ENCODE measurements around the gene CMTM8. TPM values are rescaled to one million over a fixed set of nuclear protein-coding genes. Genes with fewer than 3 reads are reported as not detected.

CMTM8 gene
- total and polyA plus RNA-seq, 2 of the 8 experiments (the other 6 are each of a cell fraction or from before 2014, with no cell fraction given), result 10.5 to 22.4 TPM

GRCh38 chr3:32200490-32200889 lies 38.0 kb upstream of the CMTM8 start:
- Histone ChIP-seq H3K9ac (replicated peaks in 1 of 4; ENCODE audit: extremely low read depth in 1 of 4, low read depth in 3 of 4, low read length in 3 of 4) (no peak overlapping the region), H3K4me2 (ENCODE audit: insufficient read depth in 1 of 2, low read depth in 2 of 2, low read length in 2 of 2) (no peak overlapping the region), H3K36me3 (ENCODE audit: control insufficient read depth in 2 of 4, insufficient read depth in 4 of 4, low read length in 3 of 4) (no peaks in the 10 kb centered on the region), H2BK120ac (replicated peaks; ENCODE audit: low read depth, low read length) (no peak overlapping the region), H3K27me3 (replicated peaks in 1 of 4; ENCODE audit: control insufficient read depth in 3 of 4, extremely low read depth in 1 of 4, insufficient read depth in 3 of 4, low read length in 3 of 4) (no peaks in the 10 kb centered on the region), H4K91ac (replicated peaks; ENCODE audit: insufficient read length, low read length) (no peak overlapping the region), H3K14ac (ENCODE audit: insufficient read length) (no peak overlapping the region), H3K4ac (replicated peaks; ENCODE audit: insufficient read length, low read depth, low read length) (no peak overlapping the region), H3K79me2 (ENCODE audit: control insufficient read depth in 1 of 2, insufficient read depth in 2 of 2, low read length in 2 of 2) (no peaks in the 10 kb centered on the region), H2AK5ac (ENCODE audit: low read depth, low read length) (no peak overlapping the region), H4K5ac (ENCODE audit: insufficient read length, low read depth, low read length) (no peak overlapping the region), H2BK20ac (ENCODE audit: low read length) (no peak overlapping the region), H2AFZ (ENCODE audit: low read length) (no peak overlapping the region), H3K56ac (replicated peaks; ENCODE audit: insufficient read length, low read depth, low read length) (no peak overlapping the region), H2BK5ac (ENCODE audit: low read depth, low read length) (no peak overlapping the region), H2BK15ac (ENCODE audit: low read length) (no peak overlapping the region), H3K23ac (ENCODE audit: insufficient read length) (no peak overlapping the region), H3K9me3 (ENCODE audit: insufficient read depth in 2 of 2, low read depth in 1 of 2, low read length in 1 of 2) (no peaks in the 10 kb centered on the region), H3K27ac (ENCODE audit: low read depth, low read length) (no peak overlapping the region), H4K8ac (ENCODE audit: extremely low read depth, insufficient read depth, low read length) (no peak overlapping the region), H3K4me3 (ENCODE audit: extremely low read depth in 1 of 4, insufficient read depth in 2 of 4, low read depth in 3 of 4, low read length in 4 of 4) (no peak overlapping the region), H3K79me1 (ENCODE audit: low read depth, low read length) (no peaks in the 10 kb centered on the region), H3K18ac (ENCODE audit: extremely low read depth, low read length) (no peak overlapping the region), H4K20me1 (replicated peaks in 1 of 2; ENCODE audit: control insufficient read depth in 1 of 2, insufficient read depth in 2 of 2, low read length in 2 of 2) (no peaks in the 10 kb centered on the region), H2BK12ac (ENCODE audit: low read depth, low read length) (no peak overlapping the region), H3K23me2 (ENCODE audit: low read depth, low read length) (no peaks in the 10 kb centered on the region), H3K4me1 (replicated peaks in 1 of 4; ENCODE audit: control insufficient read depth in 3 of 4, insufficient read depth in 4 of 4, low read length in 3 of 4) (no peaks in the 10 kb centered on the region)
- ChIA-PET CTCF (ENCODE audit: partially characterized antibody) (interaction anchor here (1.1 to 1.9 kb wide), 2 partner anchors 23 to 25 kb away, joined by 4 to 10 read pairs; no protein-coding TSS in a partner anchor), POLR2A (ENCODE audit: partially characterized antibody) (no interaction called here)
- DNase-seq (ENCODE audit: low read depth in 1 of 2, low spot score in 2 of 2) (no peak), FAIRE-seq (no peak)
- WGBS, 2 experiments (ENCODE audit: extremely low coverage in 1 of 2, insufficient coverage in 1 of 2, insufficient read length in 1 of 2, insufficient replicate concordance in 2 of 2, low coverage in 1 of 2, low lambda C conversion rate in 2 of 2, missing lambda C conversion rate in 1 of 2), result 95% methylated on average over 7 of the region's 7 CpGs; no CpG with 5 or more reads in 1 of the 2 experiments
- TF ChIP-seq JUN (IDR thresholded peaks at IDR 0.05; ENCODE audit: low read depth, low read length) (no peak), NANOG (IDR thresholded peaks at IDR 0.05; ENCODE audit: insufficient read depth, low read depth, low read length, poor library complexity, severe bottlenecking) (no peak), ZNF274 (IDR thresholded peaks at IDR 0.05; ENCODE audit: borderline replicate concordance, extremely low read depth, low read length) (no peak), CEBPB (IDR thresholded peaks at IDR 0.05; ENCODE audit: low read depth, low read length) (no peak), TEAD4 (IDR thresholded peaks at IDR 0.05; ENCODE audit: low read depth, low read length) (no peak), SP2 (IDR thresholded peaks at IDR 0.05; ENCODE audit: low read length) (no peak), KDM1A (IDR thresholded peaks at IDR 0.05; ENCODE audit: borderline replicate concordance, low read length) (no peak), JUND (IDR thresholded peaks at IDR 0.05; ENCODE audit: low read length) (no peak), ATF2 (IDR thresholded peaks at IDR 0.05; ENCODE audit: low read length) (no peak), CHD1 (IDR thresholded peaks at IDR 0.05; ENCODE audit: low read depth, low read length) (no peak), YY1 (IDR thresholded peaks at IDR 0.05; ENCODE audit: low read depth, low read length) (no peak), CHD2 (IDR thresholded peaks at IDR 0.05; ENCODE audit: low read length) (no peak), CBX8 (IDR thresholded peaks at IDR 0.05; ENCODE audit: borderline replicate concordance, low read depth, low read length) (no peak), RAD21 (IDR thresholded peaks at IDR 0.05 in 1 of 2, conservative IDR thresholded peaks at IDR 0.05 in 1 of 2; ENCODE audit: low read depth in 2 of 2, low read length in 2 of 2) (no peak)
